GM12878 (cell line): ENCODE data around the gene ABCA2. TPM values are rescaled to one million over a fixed set of nuclear protein-coding genes. Genes with fewer than 3 reads are reported as not detected.

Experiments
- ASH2L ChIP-seq: fragments of 300-600, 200-600 bp; sonication (generic); IDR thresholded peaks from 2 replicates; pipeline ENCODE4 v1.6.1; 2017; ENCODE audit warnings: low read depth, mild to moderate bottlenecking, borderline replicate concordance
- CBX3 ChIP-seq: fragments of 200-600 bp; sonication (generic); IDR thresholded peaks from 2 replicates; pipeline ENCODE4 v1.6.1; 2016; ENCODE audit warnings: low read depth, borderline replicate concordance
- CHD2 ChIP-seq: IDR thresholded peaks from 2 replicates; pipeline ENCODE4 v1.6.1; 2011; ENCODE audit warnings: low read depth, low read length, improper control_type of control experiment, borderline replicate concordance
- CHD4 ChIP-seq: fragments of 200-600 bp; sonication (generic); IDR thresholded peaks from 2 replicates; pipeline ENCODE4 v1.6.1; 2016; ENCODE audit warnings: mild to moderate bottlenecking
- ELK1 ChIP-seq: IDR thresholded peaks from 2 replicates; pipeline ENCODE4 v1.6.1; 2012; ENCODE audit warnings: low read depth, low read length, improper control_type of control experiment
- EP300 ChIP-seq, 2 experiments: fragments of 150-350 bp in 1 of 2; IDR thresholded peaks; 2 replicates each; pipeline ENCODE4 v1.6.1; 2011 to 2012; ENCODE audit warnings: low read depth in 2 of 2, low read length in 2 of 2, borderline replicate concordance in 1 of 2, improper control_type of control experiment in 1 of 2, inconsistent platforms in 1 of 2; ENCODE audit not compliant: control insufficient read depth in 1 of 2
- GABPA ChIP-seq: IDR thresholded peaks from 2 replicates; pipeline ENCODE4 v1.6.1; 2014; ENCODE audit warnings: antibody characterized with exemption, low read depth, mild to moderate bottlenecking, inconsistent platforms
- HCFC1 ChIP-seq: fragments of 150-350 bp; IDR thresholded peaks from 2 replicates; pipeline ENCODE4 v1.6.1; 2014; ENCODE audit warnings: low read length
- KAT2A ChIP-seq: conservative IDR thresholded peaks from 2 replicates; pipeline ENCODE4 v1.6.1; 2011; ENCODE audit warnings: low read depth, low read length; ENCODE audit not compliant: control insufficient read depth
- MYB ChIP-seq: fragments of 150-350 bp; IDR thresholded peaks from 2 replicates; pipeline ENCODE4 v1.6.1; 2014; ENCODE audit warnings: mild to moderate bottlenecking, low read depth, low read length, borderline replicate concordance
- MYC ChIP-seq: IDR thresholded peaks from 2 replicates; pipeline ENCODE4 v1.6.1; 2011; ENCODE audit warnings: mild to moderate bottlenecking, low read length, moderate library complexity, inconsistent platforms; ENCODE audit not compliant: insufficient read depth, insufficient replicate concordance, insufficient read length, severe bottlenecking
- POLR2A ChIP-seq: IDR thresholded peaks from 2 replicates; pipeline ENCODE4 v1.6.1; 2011; ENCODE audit warnings: low read depth, mild to moderate bottlenecking, low read length
- RAD21 ChIP-seq: IDR thresholded peaks from 2 replicates; pipeline ENCODE4 v1.6.1; 2011; ENCODE audit warnings: mild to moderate bottlenecking, low read depth, low read length, moderate library complexity; ENCODE audit not compliant: insufficient read depth
- RB1 ChIP-seq: fragments of 450-650 bp; formaldehyde crosslinking; IDR thresholded peaks from 2 replicates; pipeline ENCODE4 v1.6.1; 2017; ENCODE audit warnings: mild to moderate bottlenecking, borderline replicate concordance
- SIX5 ChIP-seq: IDR thresholded peaks from 2 replicates; pipeline ENCODE4 v1.6.1; 2011; ENCODE audit warnings: mild to moderate bottlenecking, low read depth, low read length, moderate library complexity; ENCODE audit not compliant: severe bottlenecking
- SMAD1 ChIP-seq: fragments of 450-650 bp; IDR thresholded peaks from 2 replicates; pipeline ENCODE4 v1.6.1; 2018; ENCODE audit warnings: mild to moderate bottlenecking, low read depth; ENCODE audit not compliant: partially characterized antibody
- SREBF2 ChIP-seq: IDR thresholded peaks from 2 replicates; pipeline ENCODE4 v1.6.1; 2012; ENCODE audit warnings: mild to moderate bottlenecking, low read length
- STAT3 ChIP-seq: IDR thresholded peaks from 2 replicates; pipeline ENCODE4 v1.6.1; 2011; ENCODE audit warnings: low read depth, low read length, improper control_type of control experiment
- ZBTB33 ChIP-seq: fragments of 450-650 bp; IDR thresholded peaks from 2 replicates; pipeline ENCODE4 v1.6.1; 2017; ENCODE audit warnings: mild to moderate bottlenecking
- ZBTB40 ChIP-seq: fragments of 450-650 bp; IDR thresholded peaks from 2 replicates; pipeline ENCODE4 v1.6.1; 2016; ENCODE audit warnings: mild to moderate bottlenecking, moderate library complexity, borderline replicate concordance
- polyA plus RNA-seq, 11 experiments: library from polyadenylated mRNA; depleted of rRNA in 4 of 11; unstranded in 6 of 11; stranded (reverse) in 5 of 11; fragments of >200 nt; fragmentation: Nextera tagmentation in 4 of 11; fragmentation: Illumina TruSeq in 1 of 11; extraction: Ambion mirVana in 4 of 11; extraction: Trizol in 1 of 11; gene quantifications; 1 replicate in 1 of 11; 2 replicates in 10 of 11; pipeline versions ENCODE4 v1.2.1 to v1.2.3, GENCODE V29; 2011 to 2016; ENCODE audit warnings: inconsistent platforms in 2 of 11, missing spikeins in 2 of 11, low read depth in 1 of 11
- total RNA-seq, 4 experiments: library from RNA; depleted of rRNA in 3 of 4; stranded (reverse); fragments of >200 nt in 3 of 4; fragmentation: Illumina TruSeq in 1 of 4; extraction: Trizol in 1 of 4; gene quantifications; 2 replicates each; pipeline versions ENCODE4 v1.2.1 to v1.2.3, GENCODE V29; 2013 to 2021

The ABCA2 gene
- total and polyA plus RNA-seq, 10 of the 15 experiments (the other 5 are each of a cell fraction or from before 2014, with no cell fraction given) = 0.13 to 2.6 (median 0.71) TPM; not detected in 2

- TF ChIP-seq ZBTB33 (no peak), RAD21 (no peak), CBX3 (no peak), ASH2L (no peak), MYB (no peak), ZBTB40 (no peak), CHD2 (no peak), HCFC1 (no peak; the same call in 1 of the 2 replicates), SIX5 (no peak), RB1 (peak; percentile 78; the same call in 1 of the 2 replicates), CHD4 (no peak), KAT2A (no peak), POLR2A (peak; percentile 67), GABPA (no peak), ELK1 (no peak), MYC (peak; percentile 29), STAT3 (no peak), SMAD1 (no peak), EP300 (IDR thresholded peaks at IDR 0.05; ENCODE audit: borderline replicate concordance in 1 of 2, control insufficient read depth in 1 of 2, low read depth in 2 of 2, low read length in 2 of 2) (no peak), SREBF2 (no peak)
Observed at GRCh38 chr9:136991993-136992818, 35.8 kb downstream of the ABCA2 start, which contains the start of gene PAXX (continued).
